Retinal pigment epithelial cell (primary cell): ENCODE results near the gene GAK.

Source experiments
- DNase-seq: peaks from one replicate; pipeline ENCODE4 v3.0.0-alpha.2; 2010; ENCODE audit warnings: low read depth
- H3K4me3 ChIP-seq: 2 replicates; pipeline ENCODE4 v1.5.1; 2011; ENCODE audit warnings: mild to moderate bottlenecking, low read length, control low read depth, moderate library complexity
- CTCF ChIP-seq: conservative IDR thresholded peaks from 2 replicates; pipeline ENCODE4 v1.5.1; 2011; ENCODE audit warnings: low read depth, low read length, control low read depth, inconsistent platforms

The GAK gene

GRCh38 chr4:825971-826330 is 106.2 kb downstream of the GAK start, which contains the start of gene CPLX1:
Gene CPLX1, minus strand, starts transcription at chr4:826129. Its CDS starts 1,607 bp downstream, at chr4:824522.
- TF ChIP-seq CTCF: no peak
- no peak within 1 kb of the TSS for H3K4me3 ChIP-seq
- no peak for DNase-seq

- no peak for DNase-seq
- H3K4me3 ChIP-seq: no peak overlapping the region
- no peak for TF ChIP-seq CTCF
Measured at GRCh38 chr4:825063-825970, 106.8 kb downstream of the GAK start.

GRCh38 chr4:824461-825062 is 107.6 kb downstream of the GAK start:
- no peak for DNase-seq
- no peak for TF ChIP-seq CTCF
- no peak overlapping the region for H3K4me3 ChIP-seq

GRCh38 chr4:823761-824460 is 108.2 kb downstream of the GAK start:
- no peak for TF ChIP-seq CTCF
- H3K4me3 ChIP-seq: no peak overlapping the region
- DNase-seq: no peak

GRCh38 chr4:823176-823760 is 108.8 kb downstream of the GAK start:
- no peak overlapping the region for H3K4me3 ChIP-seq
- no peak for DNase-seq
- TF ChIP-seq CTCF: no peak

GRCh38 chr4:822361-823175 is 109.5 kb downstream of the GAK start:
- no peak overlapping the region for H3K4me3 ChIP-seq
- no peak for DNase-seq
- no peak for TF ChIP-seq CTCF
